Liver (tissue), 3 donors: ENCODE results near the gene PMM1.

Source experiments
- HNF4G ChIP-seq: IDR thresholded peaks from 2 replicates; pipeline ENCODE4 v1.6.1; 2016; ENCODE audit warnings: antibody characterized with exemption
- MAX ChIP-seq: IDR thresholded peaks from 2 replicates; pipeline ENCODE4 v1.6.1; 2016; ENCODE audit warnings: antibody characterized with exemption
- RAD21 ChIP-seq, 2 donors: IDR thresholded peaks; 2 replicates each; pipeline ENCODE4 v1.6.1; 2016; ENCODE audit warnings: antibody characterized with exemption in 2 of 2, mild to moderate bottlenecking in 2 of 2
- REST ChIP-seq: IDR thresholded peaks from 2 replicates; pipeline ENCODE4 v1.6.1; 2016; ENCODE audit warnings: antibody characterized with exemption, mild to moderate bottlenecking
- RXRA ChIP-seq, 2 donors: IDR thresholded peaks; 2 replicates each; pipeline ENCODE4 v1.6.1; 2017 to 2018; ENCODE audit warnings: antibody characterized with exemption in 2 of 2, mild to moderate bottlenecking in 1 of 2
- TAF1 ChIP-seq: conservative IDR thresholded peaks from 2 replicates; pipeline ENCODE4 v1.6.1; 2016; ENCODE audit warnings: antibody characterized with exemption, mild to moderate bottlenecking
- YY1 ChIP-seq: IDR thresholded peaks from 2 replicates; pipeline ENCODE4 v1.6.1; 2016; ENCODE audit warnings: antibody characterized with exemption, mild to moderate bottlenecking
- ZBTB33 ChIP-seq: IDR thresholded peaks from 2 replicates; pipeline ENCODE4 v1.6.1; 2016; ENCODE audit warnings: antibody characterized with exemption
- TF ChIP-seq, protein P1 (sequence below): fragments of 150-350 bp; IDR thresholded peaks from 2 replicates; pipeline ENCODE4 v1.5.1; 2017; ENCODE audit warnings: improper control_type of control experiment, low read depth, low read length; ENCODE audit not compliant: missing input control
- TF ChIP-seq, protein P2 (sequence below): IDR thresholded peaks from 2 replicates; pipeline ENCODE4 v1.6.1; 2016; ENCODE audit warnings: antibody characterized with exemption
- donor health status: healthy.
- donor health status: healthy.

- no peak for TF ChIP-seq RXRA (IDR thresholded peaks at IDR 0.05)
- TF ChIP-seq RAD21 (IDR thresholded peaks at IDR 0.05) = no peak
- TF ChIP-seq MAX = no peak
- TF ChIP-seq REST = no peak
- TF ChIP-seq, protein P1, sequence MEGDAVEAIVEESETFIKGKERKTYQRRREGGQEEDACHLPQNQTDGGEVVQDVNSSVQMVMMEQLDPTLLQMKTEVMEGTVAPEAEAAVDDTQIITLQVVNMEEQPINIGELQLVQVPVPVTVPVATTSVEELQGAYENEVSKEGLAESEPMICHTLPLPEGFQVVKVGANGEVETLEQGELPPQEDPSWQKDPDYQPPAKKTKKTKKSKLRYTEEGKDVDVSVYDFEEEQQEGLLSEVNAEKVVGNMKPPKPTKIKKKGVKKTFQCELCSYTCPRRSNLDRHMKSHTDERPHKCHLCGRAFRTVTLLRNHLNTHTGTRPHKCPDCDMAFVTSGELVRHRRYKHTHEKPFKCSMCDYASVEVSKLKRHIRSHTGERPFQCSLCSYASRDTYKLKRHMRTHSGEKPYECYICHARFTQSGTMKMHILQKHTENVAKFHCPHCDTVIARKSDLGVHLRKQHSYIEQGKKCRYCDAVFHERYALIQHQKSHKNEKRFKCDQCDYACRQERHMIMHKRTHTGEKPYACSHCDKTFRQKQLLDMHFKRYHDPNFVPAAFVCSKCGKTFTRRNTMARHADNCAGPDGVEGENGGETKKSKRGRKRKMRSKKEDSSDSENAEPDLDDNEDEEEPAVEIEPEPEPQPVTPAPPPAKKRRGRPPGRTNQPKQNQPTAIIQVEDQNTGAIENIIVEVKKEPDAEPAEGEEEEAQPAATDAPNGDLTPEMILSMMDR = no peak
- TF ChIP-seq YY1 = no peak
- no peak for TF ChIP-seq TAF1
- no peak for TF ChIP-seq ZBTB33
- TF ChIP-seq, protein P2, sequence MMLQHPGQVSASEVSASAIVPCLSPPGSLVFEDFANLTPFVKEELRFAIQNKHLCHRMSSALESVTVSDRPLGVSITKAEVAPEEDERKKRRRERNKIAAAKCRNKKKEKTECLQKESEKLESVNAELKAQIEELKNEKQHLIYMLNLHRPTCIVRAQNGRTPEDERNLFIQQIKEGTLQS = no peak
- no peak for TF ChIP-seq HNF4G
Observed at GRCh38 chr22:41528938-41529561, 60.6 kb downstream of the PMM1 start.
